Measurements from ENCODE around the gene UNCX.

DNA sequence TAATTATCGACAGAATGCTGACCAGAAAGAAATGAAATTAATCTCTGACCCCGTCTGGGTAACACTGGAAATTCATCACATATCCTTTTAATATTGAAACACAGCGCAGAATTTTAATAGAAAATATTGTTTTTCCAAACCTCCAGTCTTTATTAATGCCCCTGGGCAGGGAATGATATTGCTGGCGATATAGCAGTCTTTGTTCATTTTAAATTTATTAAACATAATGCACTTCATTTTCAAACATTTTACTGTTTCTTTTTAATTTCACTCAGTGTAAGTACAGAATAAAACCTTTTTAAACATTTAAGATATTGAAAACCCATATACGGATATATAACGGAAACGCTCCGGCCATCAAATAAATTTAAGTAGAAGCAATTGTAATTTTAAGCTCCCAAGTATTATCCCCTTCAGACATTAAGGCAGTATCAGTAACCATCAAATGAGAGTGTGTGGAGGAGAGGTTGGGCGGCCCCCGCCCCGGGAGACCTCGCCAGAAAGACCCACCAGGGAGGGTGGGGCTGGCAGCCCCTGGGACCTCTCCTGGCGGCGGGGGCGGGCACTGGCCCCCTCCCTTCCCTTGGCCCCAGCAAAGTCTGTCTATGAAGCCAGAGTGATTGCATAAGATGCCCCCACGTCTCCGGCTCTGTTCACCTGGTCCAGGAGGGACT, 10.8 kb downstream of the UNCX start:
- TF ChIP-seq, protein P1, sequence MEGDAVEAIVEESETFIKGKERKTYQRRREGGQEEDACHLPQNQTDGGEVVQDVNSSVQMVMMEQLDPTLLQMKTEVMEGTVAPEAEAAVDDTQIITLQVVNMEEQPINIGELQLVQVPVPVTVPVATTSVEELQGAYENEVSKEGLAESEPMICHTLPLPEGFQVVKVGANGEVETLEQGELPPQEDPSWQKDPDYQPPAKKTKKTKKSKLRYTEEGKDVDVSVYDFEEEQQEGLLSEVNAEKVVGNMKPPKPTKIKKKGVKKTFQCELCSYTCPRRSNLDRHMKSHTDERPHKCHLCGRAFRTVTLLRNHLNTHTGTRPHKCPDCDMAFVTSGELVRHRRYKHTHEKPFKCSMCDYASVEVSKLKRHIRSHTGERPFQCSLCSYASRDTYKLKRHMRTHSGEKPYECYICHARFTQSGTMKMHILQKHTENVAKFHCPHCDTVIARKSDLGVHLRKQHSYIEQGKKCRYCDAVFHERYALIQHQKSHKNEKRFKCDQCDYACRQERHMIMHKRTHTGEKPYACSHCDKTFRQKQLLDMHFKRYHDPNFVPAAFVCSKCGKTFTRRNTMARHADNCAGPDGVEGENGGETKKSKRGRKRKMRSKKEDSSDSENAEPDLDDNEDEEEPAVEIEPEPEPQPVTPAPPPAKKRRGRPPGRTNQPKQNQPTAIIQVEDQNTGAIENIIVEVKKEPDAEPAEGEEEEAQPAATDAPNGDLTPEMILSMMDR (IDR thresholded peaks at IDR 0.05): no peak
- TF ChIP-seq POLR2AphosphoS5 (IDR thresholded peaks at IDR 0.05; ENCODE audit: insufficient read depth in 1 of 2, low read depth in 1 of 2): no peak
- no peak for TF ChIP-seq POLR2A (IDR thresholded peaks at IDR 0.05)
